Thymus (tissue), 14 donors: Measurements from ENCODE around the gene FEM1B. TPM values are rescaled to one million over a fixed set of nuclear protein-coding genes. Genes with fewer than 3 reads are reported as not detected.

Experiments
- DNase-seq, 9 donors: peaks; one replicate each; pipeline ENCODE4 v3.0.0-alpha.2; 2013; ENCODE audit warnings: low spot score in 9 of 9, low read depth in 6 of 9, missing footprints in 1 of 9
- H3K27ac ChIP-seq, 2 donors: one replicate each; pipeline ENCODE4 v1.5.1; 2013; ENCODE audit warnings: control low read depth in 1 of 2, low read depth in 1 of 2, low read length in 1 of 2, mild to moderate bottlenecking in 1 of 2, moderate library complexity in 1 of 2
- H3K27me3 ChIP-seq, 2 donors: one replicate each; pipeline ENCODE4 v1.5.1; 2013; ENCODE audit warnings: low read length in 1 of 2; ENCODE audit not compliant: control insufficient read depth in 2 of 2, insufficient read depth in 1 of 2
- H3K36me3 ChIP-seq, 2 donors: one replicate each; pipeline ENCODE4 v1.5.1; 2013; ENCODE audit warnings: low read length in 1 of 2, mild to moderate bottlenecking in 1 of 2, moderate library complexity in 1 of 2; ENCODE audit not compliant: control insufficient read depth in 2 of 2, insufficient read depth in 2 of 2
- H3K4me1 ChIP-seq, 2 donors: one replicate each; pipeline ENCODE4 v1.5.1; 2013; ENCODE audit warnings: low read length in 2 of 2; ENCODE audit not compliant: control insufficient read depth in 2 of 2, insufficient read depth in 2 of 2
- H3K4me3 ChIP-seq, 2 donors: one replicate each; pipeline ENCODE4 v1.5.1; 2013; ENCODE audit warnings: low read length in 2 of 2, control low read depth in 1 of 2, mild to moderate bottlenecking in 1 of 2
- H3K9me3 ChIP-seq, 2 donors: one replicate each; pipeline ENCODE4 v1.5.1; 2013; ENCODE audit warnings: low read length in 1 of 2, mild to moderate bottlenecking in 1 of 2; ENCODE audit not compliant: control insufficient read depth in 2 of 2, insufficient read depth in 1 of 2
- WGBS: extraction: QIAGEN DNeasy Blood & Tissue Kit; methylation state at CpG from one replicate; pipeline ENCODE4 v1.1.7; 2013; 5-methylcytosine and 5-hydroxymethylcytosine counted together
- long read RNA-seq, 10 donors: transcript quantifications; one replicate each; lab custom pipeline, GENCODE V29; 2026
- polyA plus RNA-seq: library from polyadenylated mRNA; stranded (reverse); fragments of 200-250 nt; gene quantifications from one replicate; pipeline ENCODE4 v1.2.3, GENCODE V29; 2013
- total RNA-seq: library from RNA; stranded (reverse); fragments of 120-200 nt; gene quantifications from one replicate; pipeline ENCODE4 v1.2.4, GENCODE V29; 2013
- donor health status: healthy.

FEM1B gene
- total RNA-seq (29.6 TPM), polyA plus RNA-seq (19.5 TPM)
- long read RNA-seq, donor 1, full-length matches to known transcripts = 2 of 2 reads
- long read RNA-seq, donor 1, partial matches to known transcripts = 0 of 2 reads
- long read RNA-seq, donor 1, other reads (novel, unspliced or antisense) = 0 of 2 reads
- long read RNA-seq, donor 2 = 0 reads
- long read RNA-seq, donor 3, full-length matches to known transcripts = 7 of 7 reads
- long read RNA-seq, donor 3, partial matches to known transcripts = 0 of 7 reads
- long read RNA-seq, donor 3, other reads (novel, unspliced or antisense) = 0 of 7 reads
- long read RNA-seq, donor 4, full-length matches to known transcripts = 5 of 5 reads
- long read RNA-seq, donor 4, partial matches to known transcripts = 0 of 5 reads
- long read RNA-seq, donor 4, other reads (novel, unspliced or antisense) = 0 of 5 reads
- long read RNA-seq, donor 5, full-length matches to known transcripts = 12 of 12 reads
- long read RNA-seq, donor 5, partial matches to known transcripts = 0 of 12 reads
- long read RNA-seq, donor 5, other reads (novel, unspliced or antisense) = 0 of 12 reads
- long read RNA-seq, donor 6, full-length matches to known transcripts = 11 of 11 reads
- long read RNA-seq, donor 6, partial matches to known transcripts = 0 of 11 reads
- long read RNA-seq, donor 6, other reads (novel, unspliced or antisense) = 0 of 11 reads
- long read RNA-seq, donor 7, full-length matches to known transcripts = 8 of 8 reads
- long read RNA-seq, donor 7, partial matches to known transcripts = 0 of 8 reads
- long read RNA-seq, donor 7, other reads (novel, unspliced or antisense) = 0 of 8 reads
- long read RNA-seq, donor 8, full-length matches to known transcripts = 6 of 6 reads
- long read RNA-seq, donor 8, partial matches to known transcripts = 0 of 6 reads
- long read RNA-seq, donor 8, other reads (novel, unspliced or antisense) = 0 of 6 reads
- long read RNA-seq, donor 9, full-length matches to known transcripts = 10 of 10 reads
- long read RNA-seq, donor 9, partial matches to known transcripts = 0 of 10 reads
- long read RNA-seq, donor 9, other reads (novel, unspliced or antisense) = 0 of 10 reads
- long read RNA-seq, donor 10, full-length matches to known transcripts = 2 of 2 reads
- long read RNA-seq, donor 10, partial matches to known transcripts = 0 of 2 reads
- long read RNA-seq, donor 10, other reads (novel, unspliced or antisense) = 0 of 2 reads

DNA sequence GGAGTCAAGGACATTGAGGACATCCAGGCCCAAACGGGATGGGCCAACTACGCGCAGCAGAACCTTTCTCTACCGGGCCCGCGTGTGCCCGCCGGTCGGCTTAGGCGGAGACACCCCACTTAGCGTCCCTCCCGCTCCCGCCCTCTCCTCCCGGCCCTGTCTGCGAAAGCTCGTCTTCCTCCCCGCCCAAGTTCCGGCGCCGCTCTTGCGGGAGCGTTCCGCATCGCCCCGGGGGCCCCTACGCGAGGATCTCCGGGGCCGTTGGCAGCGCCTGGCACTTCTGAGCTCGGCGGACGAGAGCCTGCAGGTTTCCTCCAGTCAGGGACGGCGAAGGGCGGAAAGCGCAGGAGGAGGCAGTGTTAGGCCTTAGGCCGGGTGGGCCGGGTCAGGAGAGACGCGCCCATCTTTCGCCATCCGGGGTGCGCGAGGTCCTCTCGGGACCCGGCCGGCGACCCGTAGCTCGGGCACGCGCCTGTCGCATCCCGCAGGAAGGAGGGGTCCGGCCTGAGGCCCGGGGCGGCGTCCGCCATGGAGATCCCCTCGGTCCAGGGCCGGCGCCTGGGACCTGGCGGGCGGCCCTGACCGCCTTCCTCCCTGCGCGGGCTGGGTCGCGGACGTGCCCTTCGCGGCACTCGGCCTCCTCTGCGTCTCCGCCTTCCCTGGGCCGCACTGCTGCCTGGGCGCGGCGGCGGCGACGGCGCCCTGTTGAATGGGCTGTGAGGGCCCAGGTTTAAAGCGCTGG, at the start of gene FEM1B:
Gene FEM1B, plus strand, starts transcription at position 143 of the 742 bp plus-strand sequence. CDS start 673 bp downstream, outside the sequence.
- Histone ChIP-seq H3K27me3 (no peaks in the 10 kb centered on the region), H3K36me3 (no peaks in the 10 kb centered on the region), H3K4me1 (peaks cover 14 to 28% of the 10 kb centered on the region in 2 donors), H3K4me3 (peak within 1 kb of the TSS; percentile 79 to 89), H3K9me3 (no peaks in the 10 kb centered on the region), H3K27ac (peak within 1 kb of the TSS; percentile 98)
- peak; percentile 67 to 95 (median 86) for DNase-seq
- under 1% methylated on average over 85 of the region's 85 CpGs for WGBS

DNA sequence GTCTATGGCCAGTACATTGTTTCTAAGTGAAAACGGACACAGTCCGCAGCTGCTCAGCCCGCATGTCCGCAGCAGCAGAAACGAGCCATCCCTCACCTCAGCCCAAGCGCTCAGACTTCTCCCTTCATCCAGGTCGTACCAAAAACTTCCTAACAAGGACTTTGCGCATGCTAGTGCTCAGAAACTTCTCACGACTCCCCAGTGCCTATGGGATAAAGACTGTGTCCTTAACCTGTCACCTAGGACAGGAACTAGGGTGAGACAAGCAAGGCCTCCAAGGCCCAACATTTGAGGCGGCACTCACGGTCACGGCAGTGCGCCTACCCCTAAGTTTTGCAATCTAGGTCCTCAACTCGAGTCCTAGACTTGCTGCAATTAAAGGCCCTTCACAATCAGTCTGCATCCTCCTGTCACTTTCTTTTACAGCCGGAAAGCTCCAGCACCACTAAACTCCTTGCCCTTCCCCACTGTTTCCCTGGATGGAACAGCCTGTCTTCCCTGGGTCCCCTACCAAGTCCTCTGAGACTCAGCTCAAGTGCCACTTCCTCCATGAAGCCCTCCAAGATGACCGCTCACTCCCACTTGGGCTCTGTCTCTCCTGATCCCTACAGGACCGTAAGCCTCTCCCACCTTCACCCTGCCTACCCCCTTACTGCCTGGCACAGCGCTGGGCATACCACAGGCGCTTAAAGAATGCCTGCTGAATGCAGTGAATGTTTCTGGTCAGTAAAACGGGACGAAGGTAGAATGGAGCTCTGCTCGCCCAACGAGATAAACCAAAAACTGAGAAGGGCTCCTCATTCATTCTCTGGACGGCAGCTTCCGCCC, 49.2 kb upstream of the FEM1B start:
- peak in 1 of 9 donors; percentile 24 for DNase-seq
- Histone ChIP-seq H3K27me3 (no peaks in the 10 kb centered on the region), H3K36me3 (no peaks in the 10 kb centered on the region), H3K9me3 (no peaks in the 10 kb centered on the region), H3K4me3 (peak overlapping the region; percentile 69 to 82), H3K4me1 (peaks cover 17 to 33% of the 10 kb centered on the region in 2 donors), H3K27ac (no peak overlapping the region)
- WGBS = 59% methylated on average over 25 of the region's 25 CpGs

DNA sequence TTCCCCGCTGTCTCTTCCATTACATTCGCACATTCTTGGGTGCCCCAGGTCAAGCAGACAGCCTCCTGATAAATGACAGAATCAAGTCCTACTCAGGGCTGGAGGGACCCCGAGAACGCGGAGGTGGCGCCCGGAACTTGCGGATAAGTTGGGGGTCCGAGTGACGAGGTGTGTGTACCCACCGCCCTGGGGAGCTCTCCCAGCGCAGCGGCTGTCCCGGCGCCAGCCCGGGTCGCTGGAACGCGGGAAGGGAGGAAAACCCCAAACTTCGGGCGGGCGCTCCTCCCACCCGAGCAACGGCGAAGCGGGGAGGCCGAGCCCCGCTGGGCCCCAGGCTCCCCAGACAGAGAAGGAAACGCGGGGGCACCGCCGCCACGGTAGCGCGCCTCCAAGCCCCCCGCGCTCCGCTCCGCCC, 48.6 kb upstream of the FEM1B start:
- H3K27me3 ChIP-seq = no peaks in the 10 kb centered on the region

DNA sequence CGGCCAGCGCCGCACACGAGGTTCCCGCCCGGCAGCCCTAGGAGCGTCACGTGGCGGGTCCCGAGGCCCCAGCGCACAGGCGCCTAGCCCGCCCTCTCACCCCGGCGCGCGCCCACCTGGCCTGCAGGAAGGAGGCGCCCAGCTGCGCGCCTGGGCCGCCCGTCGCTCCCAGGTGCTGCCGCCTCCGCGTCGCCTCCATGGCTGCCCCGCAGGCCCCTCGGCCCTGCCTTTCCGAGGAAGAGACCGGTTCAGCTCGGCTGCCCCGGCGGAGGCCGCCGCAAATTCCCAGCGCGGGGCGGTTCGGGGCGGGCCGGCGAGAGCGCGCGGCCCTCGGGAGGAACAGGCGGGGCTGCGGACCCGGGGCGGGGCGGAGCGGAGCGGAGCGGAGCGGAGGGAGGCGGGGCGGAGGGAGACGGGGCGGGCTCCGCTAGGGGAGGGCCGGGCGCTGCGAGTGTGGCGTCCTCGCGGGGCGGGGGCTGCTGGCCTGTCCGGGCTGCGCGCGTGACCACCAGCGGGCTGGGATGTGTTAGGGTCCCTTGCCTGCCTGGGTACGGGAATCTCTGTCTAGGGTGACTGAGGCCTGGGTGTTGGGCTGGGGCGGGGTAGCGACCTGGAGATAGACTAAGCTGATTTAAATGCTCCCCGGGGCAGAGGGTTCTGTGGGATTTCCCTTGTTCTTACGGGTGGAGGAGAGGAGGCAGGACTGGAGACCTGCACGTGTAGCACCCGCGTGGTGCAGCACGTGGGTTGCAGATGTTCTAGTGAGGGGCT, 48.0 kb upstream of the FEM1B start, which contains the start of gene CLN6:
Gene CLN6, minus strand, starts transcription at position 343 of the 771 bp plus-strand sequence. Its CDS starts 144 bp downstream, at position 199.
- WGBS = under 1% methylated on average over 82 of the region's 82 CpGs
- H3K4me3 ChIP-seq = peak within 1 kb of the TSS; percentile 69 to 82
- no peaks in the 10 kb centered on the region for H3K9me3 ChIP-seq
- DNase-seq = peak in 8 of 9 donors; percentile 59 to 92 (median 80)
- no peaks in the 10 kb centered on the region for H3K36me3 ChIP-seq
- peak within 1 kb of the TSS; percentile 79 to 83 for H3K27ac ChIP-seq
- H3K4me1 ChIP-seq = peaks cover 17 to 33% of the 10 kb centered on the region in 2 donors
- no peaks in the 10 kb centered on the region for H3K27me3 ChIP-seq

More for the DNA sequence above, 48.6 kb upstream of the FEM1B start:
- H3K27ac ChIP-seq = peak overlapping the region in 1 of 2 donors; percentile 38
- peak overlapping the region; percentile 69 to 82 for H3K4me3 ChIP-seq
- under 1% methylated on average over 39 of the region's 39 CpGs for WGBS
- no peaks in the 10 kb centered on the region for H3K36me3 ChIP-seq
- peaks cover 17 to 37% of the 10 kb centered on the region in 2 donors for H3K4me1 ChIP-seq
- no peaks in the 10 kb centered on the region for H3K9me3 ChIP-seq
- no peak for DNase-seq

DNA sequence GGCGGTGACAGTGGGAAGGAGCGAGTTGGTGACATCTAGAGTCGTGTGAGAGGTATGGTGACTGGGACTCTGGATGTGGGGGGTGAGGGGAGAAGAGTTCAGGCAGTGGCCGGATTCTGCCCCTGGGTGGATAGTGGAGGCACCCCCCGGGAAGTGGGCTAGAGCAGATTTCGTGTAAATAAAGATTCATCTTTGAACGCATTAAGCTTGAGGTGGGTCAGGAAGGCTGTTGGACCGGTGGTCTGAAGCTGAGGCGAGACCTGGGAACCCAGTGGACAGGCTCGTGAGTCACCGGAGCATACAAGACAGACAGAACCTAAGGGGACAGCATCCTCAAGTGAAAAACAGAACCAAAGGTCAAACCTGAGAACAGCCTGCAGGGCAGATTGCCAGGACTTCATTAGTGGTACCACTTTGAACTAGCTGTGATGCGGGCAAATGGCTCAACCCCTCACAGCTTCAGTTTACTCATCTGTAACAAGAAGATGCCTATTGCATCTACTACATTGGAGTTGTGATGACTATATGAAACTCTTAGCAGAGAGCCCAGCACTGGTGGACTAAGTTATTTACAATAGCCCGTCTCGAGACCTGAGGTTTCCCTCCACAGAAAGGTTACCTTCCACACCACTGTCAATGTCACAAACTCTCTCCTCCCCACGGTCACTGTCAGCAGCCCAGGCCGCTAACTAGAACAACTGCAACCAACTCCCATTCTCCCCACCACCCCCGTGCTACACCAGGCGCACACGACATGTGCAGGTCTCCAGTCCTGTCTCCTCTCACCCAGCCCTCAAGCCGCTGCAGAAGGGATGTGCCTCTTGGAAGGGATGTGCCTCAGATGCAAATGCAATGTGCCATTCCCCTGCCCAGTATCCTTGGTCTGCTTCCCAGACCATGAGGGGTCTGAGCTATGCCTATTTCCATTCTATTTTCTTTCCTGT, 47.1 kb upstream of the FEM1B start:
- H3K9me3 ChIP-seq = no peaks in the 10 kb centered on the region
- peak overlapping the region; percentile 54 to 82 for H3K4me3 ChIP-seq
- no peaks in the 10 kb centered on the region for H3K27me3 ChIP-seq
- H3K4me1 ChIP-seq = peaks cover 17 to 30% of the 10 kb centered on the region in 2 donors
- no peak for DNase-seq
- no peaks in the 10 kb centered on the region for H3K36me3 ChIP-seq
- WGBS = 65% methylated on average over 20 of the region's 20 CpGs
- peak overlapping the region in 1 of 2 donors; percentile 83 for H3K27ac ChIP-seq

DNA sequence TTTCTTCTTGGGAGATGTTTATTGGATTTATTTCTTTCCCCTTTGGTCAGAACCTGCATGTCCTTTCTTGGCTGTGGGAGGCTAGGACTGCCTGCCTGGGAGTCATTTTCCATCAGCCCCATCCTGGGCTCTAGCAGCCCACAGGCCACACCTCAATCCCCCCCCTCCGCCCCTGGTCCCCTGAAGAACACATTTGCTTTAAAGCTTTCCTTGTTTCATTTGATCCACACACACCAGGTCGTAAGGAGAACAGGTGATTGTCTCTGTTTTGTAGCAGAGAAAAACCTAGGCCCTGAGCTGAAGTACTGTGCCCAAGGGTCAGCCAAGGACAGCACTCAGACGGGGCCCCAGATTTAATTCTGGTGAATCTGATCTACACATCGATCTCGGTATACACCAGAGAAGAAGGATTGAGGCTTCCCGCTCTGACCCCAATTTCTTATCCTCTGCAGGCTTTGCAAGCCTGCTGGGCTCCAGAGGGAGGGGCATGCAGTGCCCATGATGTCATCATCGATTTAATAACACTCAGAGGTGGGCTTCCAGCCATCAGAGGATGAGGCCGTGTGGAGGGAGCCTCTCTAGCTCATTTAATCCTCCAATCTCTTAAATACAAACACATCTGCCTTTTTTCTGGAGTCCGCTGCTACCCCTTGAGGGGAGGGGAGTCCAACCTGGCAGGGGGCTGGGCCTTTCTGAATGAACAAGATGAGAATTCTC, 46.3 kb upstream of the FEM1B start:
- Histone ChIP-seq H3K4me1 (peaks cover 17 to 30% of the 10 kb centered on the region in 2 donors), H3K27ac (no peak overlapping the region), H3K9me3 (no peaks in the 10 kb centered on the region), H3K36me3 (no peaks in the 10 kb centered on the region), H3K27me3 (no peaks in the 10 kb centered on the region), H3K4me3 (no peak overlapping the region)
- no peak for DNase-seq
- 96% methylated on average over 9 of the region's 9 CpGs for WGBS
